ENCODE data around the gene DAPK2. TPM values are rescaled to one million over a fixed set of nuclear protein-coding genes. Genes with fewer than 3 reads are reported as not detected.
"Not testable (repeated sequence)": the region's sequence is repeated elsewhere in the genome, so short reads cannot be mapped to it uniquely, and the experiment has no call there.

Gene DAPK2
- total RNA-seq, 4 donors from 2014 or later, result 47.4 to 105 (median 78.7) TPM

- no peaks in the 10 kb centered on the region for H3K27me3 ChIP-seq
- peak; percentile 41 to 43 for DNase-seq
- H3K4me3 ChIP-seq (replicated peaks in 1 of 3), result no peak overlapping the region
- TF ChIP-seq POLR2A (IDR thresholded peaks at IDR 0.05), result no peak
- TF ChIP-seq, protein P1, sequence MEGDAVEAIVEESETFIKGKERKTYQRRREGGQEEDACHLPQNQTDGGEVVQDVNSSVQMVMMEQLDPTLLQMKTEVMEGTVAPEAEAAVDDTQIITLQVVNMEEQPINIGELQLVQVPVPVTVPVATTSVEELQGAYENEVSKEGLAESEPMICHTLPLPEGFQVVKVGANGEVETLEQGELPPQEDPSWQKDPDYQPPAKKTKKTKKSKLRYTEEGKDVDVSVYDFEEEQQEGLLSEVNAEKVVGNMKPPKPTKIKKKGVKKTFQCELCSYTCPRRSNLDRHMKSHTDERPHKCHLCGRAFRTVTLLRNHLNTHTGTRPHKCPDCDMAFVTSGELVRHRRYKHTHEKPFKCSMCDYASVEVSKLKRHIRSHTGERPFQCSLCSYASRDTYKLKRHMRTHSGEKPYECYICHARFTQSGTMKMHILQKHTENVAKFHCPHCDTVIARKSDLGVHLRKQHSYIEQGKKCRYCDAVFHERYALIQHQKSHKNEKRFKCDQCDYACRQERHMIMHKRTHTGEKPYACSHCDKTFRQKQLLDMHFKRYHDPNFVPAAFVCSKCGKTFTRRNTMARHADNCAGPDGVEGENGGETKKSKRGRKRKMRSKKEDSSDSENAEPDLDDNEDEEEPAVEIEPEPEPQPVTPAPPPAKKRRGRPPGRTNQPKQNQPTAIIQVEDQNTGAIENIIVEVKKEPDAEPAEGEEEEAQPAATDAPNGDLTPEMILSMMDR (IDR thresholded peaks at IDR 0.05), result no peak
- H3K4me1 ChIP-seq, result peaks cover 36 to 45% of the 10 kb centered on the region in 2 donors
- H3K27ac ChIP-seq, result peak overlapping the region; percentile 27 to 88 (median 79)
- H3K9me3 ChIP-seq, result no peaks in the 10 kb centered on the region
- H3K36me3 ChIP-seq, result no peaks in the 10 kb centered on the region
- intact Hi-C loops (cut with DNase I), result no loop called here
- WGBS, 2 donors, result 92 to 93% methylated on average over 3 to 4 of the region's 4 CpGs
These were observed 78.2 kb downstream of the DAPK2 start for GRCh38 chr15:63968122-63968524.

- Histone ChIP-seq H3K27ac (peak overlapping the region; percentile 9 to 88 (median 79)), H3K9me3 (no peaks in the 10 kb centered on the region), H3K4me3 (replicated peaks in 1 of 3) (no peak overlapping the region), H3K27me3 (no peaks in the 10 kb centered on the region), H3K4me1 (peaks cover 36 to 45% of the 10 kb centered on the region in 2 donors), H3K36me3 (no peaks in the 10 kb centered on the region)
- intact Hi-C loops (cut with DNase I), result no loop called here
- TF ChIP-seq, protein P1 (IDR thresholded peaks at IDR 0.05), result no peak
- TF ChIP-seq POLR2A (IDR thresholded peaks at IDR 0.05), result peak in 1 of 2 donors; percentile 38
- DNase-seq, result peak; percentile 44 to 52
- WGBS, 2 donors, result 53 to 64% methylated on average over 4 of the region's 4 CpGs
These were observed 78.7 kb downstream of the DAPK2 start for GRCh38 chr15:63967616-63968015.

DNA sequence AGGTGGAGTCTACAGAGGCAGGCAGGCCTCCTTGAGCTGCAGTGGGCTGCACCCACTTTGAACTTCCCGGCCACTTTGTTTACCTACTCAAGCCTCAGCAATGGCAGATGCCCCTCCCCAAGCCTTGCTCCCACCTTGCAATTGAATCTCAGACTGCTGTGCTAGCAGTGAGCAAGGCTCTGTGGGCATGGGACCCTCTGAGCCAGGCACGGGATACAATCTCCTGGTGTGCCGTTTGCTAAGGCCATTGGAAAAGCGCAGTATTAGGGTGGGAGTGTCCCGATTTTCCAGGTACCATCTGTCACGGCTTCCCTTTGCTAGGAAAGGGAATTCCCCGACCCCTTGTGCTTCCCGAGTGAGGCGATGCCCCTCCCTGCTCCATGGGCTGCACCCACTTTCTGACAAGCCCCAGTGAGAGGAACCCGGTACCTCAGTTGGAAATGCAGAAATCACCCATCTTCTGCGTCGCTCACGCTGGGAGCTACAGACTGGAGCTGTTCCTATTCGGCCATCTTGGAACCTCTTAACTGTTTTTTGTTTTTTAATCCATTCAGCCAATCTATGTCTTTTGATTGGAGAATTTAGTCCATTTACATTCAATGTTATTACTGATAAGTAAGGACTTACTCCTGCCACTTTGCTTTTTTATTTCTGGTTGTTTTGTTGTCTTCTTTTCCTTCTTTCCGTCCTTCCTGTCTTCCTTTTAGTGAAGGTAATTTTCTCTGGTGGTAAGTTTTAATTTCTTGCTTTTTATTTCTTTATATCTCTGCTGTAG lies 83.2 kb downstream of the DAPK2 start:
- H3K27me3 ChIP-seq; intact Hi-C loops (cut with DNase I); DNase-seq; H3K4me3 ChIP-seq (replicated peaks in 1 of 3); H3K27ac ChIP-seq; H3K9me3 ChIP-seq; H3K36me3 ChIP-seq: not testable (repeated sequence)
- peaks cover 10 to 11% of the 10 kb centered on the region in 2 donors for H3K4me1 ChIP-seq
- 96 to 99% methylated on average over 15 of the region's 15 CpGs for WGBS, 2 donors

DNA sequence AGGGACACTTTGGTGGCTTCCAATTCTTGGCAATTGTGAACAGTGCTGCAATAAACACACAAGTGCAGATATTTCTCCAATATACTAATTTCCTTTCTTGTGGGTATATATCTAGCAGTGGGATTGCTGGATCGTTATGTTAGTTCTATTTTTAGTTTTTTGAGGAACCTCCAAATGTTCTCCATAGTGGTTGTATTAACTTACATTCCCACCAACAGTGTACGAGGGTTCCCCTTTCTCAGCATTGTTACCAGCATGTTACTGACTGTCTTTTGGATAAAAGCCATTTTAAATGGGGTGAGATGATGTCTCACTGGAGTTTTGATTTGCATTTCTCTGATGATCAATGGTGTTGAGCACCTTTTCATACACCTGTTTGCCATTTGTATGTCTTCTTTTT lies 92.8 kb downstream of the DAPK2 start:
- Histone ChIP-seq H3K4me3 (replicated peaks in 1 of 3) (no peak overlapping the region), H3K9me3 (no peaks in the 10 kb centered on the region), H3K27me3 (no peaks in the 10 kb centered on the region), H3K4me1 (peaks cover 0 to 6% of the 10 kb centered on the region in 2 donors), H3K36me3 (no peaks in the 10 kb centered on the region), H3K27ac (no peak overlapping the region)
- TF ChIP-seq POLR2A (IDR thresholded peaks at IDR 0.05), result no peak
- TF ChIP-seq, protein P1 (IDR thresholded peaks at IDR 0.05), result no peak
- intact Hi-C loops (cut with DNase I), result no loop called here
- no peak for DNase-seq
- WGBS, 2 donors, result 55 to 87% methylated on average over 2 of the region's 2 CpGs

GRCh38 chr15:63950911-63951481 lies 95.3 kb downstream of the DAPK2 start:
- TF ChIP-seq POLR2A (IDR thresholded peaks at IDR 0.05), result no peak
- WGBS, 2 donors, result 79 to 84% methylated on average over 6 of the region's 6 CpGs
- H3K9me3 ChIP-seq, result no peaks in the 10 kb centered on the region
- no peaks in the 10 kb centered on the region for H3K36me3 ChIP-seq
- H3K4me3 ChIP-seq (replicated peaks in 1 of 3), result no peak overlapping the region
- H3K4me1 ChIP-seq, result peaks cover 2 to 14% of the 10 kb centered on the region in 2 donors
- H3K27me3 ChIP-seq, result no peaks in the 10 kb centered on the region
- no peak for DNase-seq
- peak overlapping the region; percentile 10 to 43 (median 31) for H3K27ac ChIP-seq
- intact Hi-C loops (cut with DNase I), result no loop called here

- Histone ChIP-seq H3K9me3 (no peaks in the 10 kb centered on the region), H3K36me3 (no peaks in the 10 kb centered on the region), H3K27me3 (no peaks in the 10 kb centered on the region), H3K27ac (peak overlapping the region in 1 of 3 donors; percentile 19), H3K4me1 (peaks cover 9 to 33% of the 10 kb centered on the region in 2 donors), H3K4me3 (replicated peaks in 1 of 3) (no peak overlapping the region)
- TF ChIP-seq POLR2A (IDR thresholded peaks at IDR 0.05), result no peak
- TF ChIP-seq, protein P1 (IDR thresholded peaks at IDR 0.05), result no peak
- no peak for DNase-seq
- 95 to 100% methylated on average over 2 of the region's 2 CpGs for WGBS, 2 donors
- intact Hi-C loops (cut with DNase I), result loop anchor here (10.0 kb wide), 1 partner anchor 46 kb away; no protein-coding TSS in a partner anchor
These were observed 97.3 kb downstream of the DAPK2 start for GRCh38 chr15:63948971-63949370.
